ENCODE data around the gene LRP2. TPM values are rescaled to one million over a fixed set of nuclear protein-coding genes. Genes with fewer than 3 reads are reported as not detected.

LRP2 gene
- total RNA-seq, 3 donors from 2014 or later (not counting 1 experiment from before 2014, with no cell fraction given): not detected

DNA sequence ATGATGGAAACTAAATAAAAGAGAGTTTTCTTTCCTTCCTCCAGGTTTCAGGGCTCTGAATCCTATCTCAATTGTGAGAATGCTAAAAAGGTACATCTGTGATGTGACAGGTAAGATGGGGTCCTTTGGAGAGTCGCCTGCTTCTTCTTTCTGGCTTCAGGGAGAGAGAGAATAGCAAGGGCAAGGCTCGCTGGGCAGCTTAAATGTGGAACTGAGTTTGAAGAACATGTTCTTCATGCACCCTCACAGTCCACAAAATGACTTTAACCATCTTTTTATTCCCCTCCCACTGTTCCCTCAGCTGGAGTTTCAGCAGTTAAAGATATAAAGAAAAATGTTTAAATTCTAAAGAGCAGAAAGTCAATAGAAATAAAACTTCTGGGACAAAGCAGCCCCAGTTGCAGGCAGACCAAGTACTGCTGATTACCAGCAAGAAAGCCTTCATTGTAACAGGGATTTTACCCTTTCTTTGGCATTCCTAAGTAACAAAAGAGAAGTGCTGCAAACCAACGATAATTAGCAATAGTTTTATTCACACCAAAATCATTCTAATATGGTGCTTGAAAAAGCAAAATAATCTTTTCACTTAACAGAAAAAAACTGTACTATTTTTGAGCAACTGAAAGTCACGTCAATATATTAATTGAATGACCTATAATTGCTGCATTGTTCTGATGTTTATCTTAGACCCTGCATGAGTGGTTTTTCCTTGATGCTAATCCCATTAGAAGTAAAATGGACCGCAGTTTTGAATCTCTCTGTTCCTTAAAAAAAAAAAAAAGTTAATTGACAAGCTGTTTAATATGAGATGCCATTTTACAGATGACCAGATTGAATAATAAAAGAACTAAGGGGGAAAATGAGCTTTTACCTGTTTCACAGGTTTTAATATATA is 61.5 kb downstream of the LRP2 start:
- H3K4me1 Mint-ChIP-seq: no peaks in the 10 kb centered on the region
- 100% methylated on average over 1 of the region's 5 CpGs for WGBS (ENCODE audit: insufficient coverage)

DNA sequence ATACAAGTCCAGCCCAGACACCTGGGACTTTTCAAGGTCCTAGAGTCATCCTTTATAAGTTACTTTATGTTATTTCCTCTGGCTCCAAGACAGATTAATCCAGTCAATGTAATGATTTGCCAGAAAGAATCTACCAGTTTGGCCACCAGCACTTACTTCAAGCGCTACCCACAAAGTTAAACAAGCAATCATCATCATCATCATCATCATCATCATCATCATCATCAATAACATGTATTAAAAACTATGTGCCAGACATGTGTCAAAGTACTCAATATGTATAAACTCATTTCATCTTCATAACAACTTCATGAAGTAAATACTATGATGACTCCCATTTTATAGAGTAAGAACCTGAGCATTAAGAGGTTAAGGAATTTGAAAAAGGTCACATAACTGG is 64.3 kb downstream of the LRP2 start:
- ATAC-seq (no peak), DNase-seq (no peak)
- Histone ChIP-seq H3K27me3 (ENCODE audit: control insufficient read depth, insufficient read depth, low read length) (no peaks in the 10 kb centered on the region), H3K36me3 (ENCODE audit: control insufficient read depth, insufficient read depth, low read length) (no peaks in the 10 kb centered on the region), H3K4me3 (ENCODE audit: low read length) (no peak overlapping the region), H3K9me3 (ENCODE audit: control insufficient read depth, insufficient read depth, low read length) (no peaks in the 10 kb centered on the region), H3K27ac (ENCODE audit: low read length) (no peak overlapping the region), H3K4me1 (ENCODE audit: control insufficient read depth, insufficient read depth, low read length) (no peaks in the 10 kb centered on the region)
- intact Hi-C loops (cut with micrococcal nuclease): no loop called here
- Mint-ChIP-seq H3K9me3 (no peaks in the 10 kb centered on the region), H3K4me1 (no peaks in the 10 kb centered on the region), H3K27ac (no peak overlapping the region), H3K36me3 (no peaks in the 10 kb centered on the region), H3K4me3 (no peak overlapping the region), H3K27me3 (ENCODE audit: low read depth in 2 of 2) (peaks cover 7 to 30% of the 10 kb centered on the region in 2 donors)
- WGBS (ENCODE audit: insufficient coverage): 100% methylated on average over 1 of the region's 1 CpG
- TF ChIP-seq, protein P1, sequence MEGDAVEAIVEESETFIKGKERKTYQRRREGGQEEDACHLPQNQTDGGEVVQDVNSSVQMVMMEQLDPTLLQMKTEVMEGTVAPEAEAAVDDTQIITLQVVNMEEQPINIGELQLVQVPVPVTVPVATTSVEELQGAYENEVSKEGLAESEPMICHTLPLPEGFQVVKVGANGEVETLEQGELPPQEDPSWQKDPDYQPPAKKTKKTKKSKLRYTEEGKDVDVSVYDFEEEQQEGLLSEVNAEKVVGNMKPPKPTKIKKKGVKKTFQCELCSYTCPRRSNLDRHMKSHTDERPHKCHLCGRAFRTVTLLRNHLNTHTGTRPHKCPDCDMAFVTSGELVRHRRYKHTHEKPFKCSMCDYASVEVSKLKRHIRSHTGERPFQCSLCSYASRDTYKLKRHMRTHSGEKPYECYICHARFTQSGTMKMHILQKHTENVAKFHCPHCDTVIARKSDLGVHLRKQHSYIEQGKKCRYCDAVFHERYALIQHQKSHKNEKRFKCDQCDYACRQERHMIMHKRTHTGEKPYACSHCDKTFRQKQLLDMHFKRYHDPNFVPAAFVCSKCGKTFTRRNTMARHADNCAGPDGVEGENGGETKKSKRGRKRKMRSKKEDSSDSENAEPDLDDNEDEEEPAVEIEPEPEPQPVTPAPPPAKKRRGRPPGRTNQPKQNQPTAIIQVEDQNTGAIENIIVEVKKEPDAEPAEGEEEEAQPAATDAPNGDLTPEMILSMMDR (IDR thresholded peaks at IDR 0.05): no peak

More for the DNA sequence above, 61.5 kb downstream of the LRP2 start:
- intact Hi-C loops (cut with micrococcal nuclease): no loop called here
- Histone ChIP-seq H3K4me1 (ENCODE audit: control insufficient read depth, insufficient read depth, low read length) (no peaks in the 10 kb centered on the region), H3K27me3 (ENCODE audit: control insufficient read depth, insufficient read depth, low read length) (no peaks in the 10 kb centered on the region), H3K9me3 (ENCODE audit: control insufficient read depth, insufficient read depth, low read length) (no peaks in the 10 kb centered on the region), H3K36me3 (ENCODE audit: control insufficient read depth, insufficient read depth, low read length) (no peaks in the 10 kb centered on the region), H3K27ac (ENCODE audit: low read length) (no peak overlapping the region), H3K4me3 (ENCODE audit: low read length) (no peak overlapping the region)
- Mint-ChIP-seq H3K36me3 (no peaks in the 10 kb centered on the region), H3K9me3 (no peaks in the 10 kb centered on the region), H3K4me3 (no peak overlapping the region), H3K27me3 (ENCODE audit: low read depth in 2 of 2) (peaks cover 11 to 30% of the 10 kb centered on the region in 2 donors), H3K27ac (no peak overlapping the region)
- ATAC-seq (no peak), DNase-seq (no peak)
- TF ChIP-seq, protein P1 (IDR thresholded peaks at IDR 0.05): no peak

DNA sequence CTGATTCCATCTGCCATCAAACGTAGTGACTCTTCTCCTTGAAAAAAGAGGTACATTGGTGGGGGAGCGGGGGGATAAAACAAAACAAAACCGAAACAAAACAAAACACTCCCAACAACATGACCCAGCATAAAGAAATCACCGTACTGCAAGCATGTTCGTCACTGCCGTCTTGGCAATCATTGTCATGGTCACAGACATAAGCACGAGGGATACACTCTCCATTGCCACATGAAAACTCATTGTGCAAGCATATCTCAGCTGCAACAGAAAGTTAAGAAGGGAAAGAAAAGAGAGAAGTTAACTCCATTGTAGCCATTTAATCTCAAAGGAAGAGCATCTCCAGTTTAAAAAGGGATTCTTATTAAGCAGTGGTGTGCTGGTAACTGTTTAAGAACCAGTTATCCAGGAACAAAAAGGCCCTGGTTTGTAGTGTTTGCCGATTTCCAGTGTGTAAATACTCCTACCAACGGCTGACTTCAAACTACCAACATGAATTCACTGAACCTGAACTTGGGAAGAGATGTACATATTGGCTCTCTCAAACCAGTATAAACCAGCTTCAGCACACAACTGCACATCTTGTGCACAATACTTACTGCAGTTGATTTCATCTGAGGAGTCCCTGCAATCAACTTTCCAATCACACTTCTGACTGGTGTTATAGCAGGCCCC is 68.2 kb downstream of the LRP2 start:
- Histone ChIP-seq H3K27ac (ENCODE audit: low read length) (no peak overlapping the region), H3K9me3 (ENCODE audit: control insufficient read depth, insufficient read depth, low read length) (no peaks in the 10 kb centered on the region), H3K4me3 (ENCODE audit: low read length) (no peak overlapping the region), H3K27me3 (ENCODE audit: control insufficient read depth, insufficient read depth, low read length) (no peaks in the 10 kb centered on the region), H3K36me3 (ENCODE audit: control insufficient read depth, insufficient read depth, low read length) (no peaks in the 10 kb centered on the region), H3K4me1 (ENCODE audit: control insufficient read depth, insufficient read depth, low read length) (no peaks in the 10 kb centered on the region)
- WGBS (ENCODE audit: insufficient coverage): 90% methylated on average over 9 of the region's 9 CpGs
- no peaks in the 10 kb centered on the region for H3K36me3 Mint-ChIP-seq
- DNase-seq: no peak
- H3K9me3 Mint-ChIP-seq: no peaks in the 10 kb centered on the region
- ATAC-seq: no peak
- H3K27ac Mint-ChIP-seq: no peak overlapping the region
- H3K4me3 Mint-ChIP-seq: no peak overlapping the region
- intact Hi-C loops (cut with micrococcal nuclease): no loop called here
- peaks cover 7 to 15% of the 10 kb centered on the region in 2 donors for H3K27me3 Mint-ChIP-seq (ENCODE audit: low read depth in 2 of 2)
- TF ChIP-seq, protein P1 (IDR thresholded peaks at IDR 0.05): no peak
- H3K4me1 Mint-ChIP-seq: no peaks in the 10 kb centered on the region

All from natural killer cell (primary cell).